Endothelial cell of umbilical vein (primary cell): ENCODE data around the gene XXYLT1. TPM values are rescaled to one million over a fixed set of nuclear protein-coding genes. Genes with fewer than 3 reads are reported as not detected.

ENCODE experiments used
- BruUV-seq: library from RNA; stranded (reverse); fragments of 400-500 nt; replicated peaks from 2 replicates; lab custom pipeline; 2021; lab: Mats Ljungman, UMichigan
- CTCF ChIA-PET: fragments of 300-600, 350-600 bp; sonication (Branson Sonifier 250); formaldehyde crosslinking; loops from one replicate; lab custom pipeline; 2021; ENCODE audit warnings: antibody characterized with exemption, inconsistent platforms; lab: Charles Lee
- POLR2A ChIA-PET: fragments of 300-600, 350-600 bp; sonication (Branson Sonifier 250); formaldehyde crosslinking; loops from one replicate; lab custom pipeline; 2021; ENCODE audit warnings: antibody characterized with exemption, inconsistent platforms; lab: Charles Lee
- DNase-seq: peaks from one replicate; pipeline ENCODE4 v3.0.0-alpha.2; 2011; ENCODE audit warnings: low read depth, low spot score
- FAIRE-seq: peaks from 2 replicates; lab custom pipeline; 2011; peaks lifted over from hg19 to GRCh38; lab: Jason Lieb, UNC
- H2AFZ ChIP-seq: 2 replicates; pipeline ENCODE4 v1.6.0; 2012; ENCODE audit warnings: low read depth, low read length, control low read depth, inconsistent platforms
- H3K27ac ChIP-seq: 2 replicates; pipeline ENCODE4 v1.5.1; 2011; ENCODE audit warnings: low read depth, mild to moderate bottlenecking, control low read depth, low read length, moderate library complexity; ENCODE audit not compliant: insufficient read depth
- H3K27me3 ChIP-seq, 2 experiments: 2 replicates each; pipeline versions ENCODE4 v1.6.0 to v1.6.1; 2011; ENCODE audit warnings: low read length in 2 of 2, mixed read lengths in 1 of 2; ENCODE audit not compliant: control insufficient read depth in 2 of 2, insufficient read depth in 2 of 2
- H3K36me3 ChIP-seq, 2 experiments: 2 replicates in 1 of 2; 3 replicates in 1 of 2; pipeline ENCODE4 v1.5.1; 2011; ENCODE audit warnings: low read length in 2 of 2, mild to moderate bottlenecking in 1 of 2, moderate library complexity in 1 of 2; ENCODE audit not compliant: control insufficient read depth in 2 of 2, insufficient read depth in 2 of 2; ENCODE audit errors: extremely low read depth in 1 of 2
- H3K4me1 ChIP-seq: 3 replicates; pipeline ENCODE4 v1.5.1; 2011; ENCODE audit warnings: mild to moderate bottlenecking, low read length; ENCODE audit not compliant: control insufficient read depth, insufficient read depth; ENCODE audit errors: extremely low read depth
- H3K4me2 ChIP-seq: 2 replicates; pipeline ENCODE4 v1.6.1; 2011; ENCODE audit warnings: low read length, control low read depth, mixed read lengths; ENCODE audit not compliant: insufficient read depth
- H3K4me3 ChIP-seq, 3 experiments: fragments of 200-600 bp in 1 of 3; sonication (generic), shearing (Covaris generic) in 1 of 3; replicated peaks in 1 of 3; 2 replicates each; pipeline ENCODE4 v1.5.1; 2011 to 2016; ENCODE audit warnings: control low read depth in 3 of 3, low read length in 3 of 3, mild to moderate bottlenecking in 2 of 3, inconsistent platforms in 1 of 3, low read depth in 1 of 3, moderate library complexity in 1 of 3; ENCODE audit not compliant: insufficient read depth in 1 of 3
- H3K79me2 ChIP-seq: 2 replicates; pipeline ENCODE4 v1.6.0; 2012; ENCODE audit warnings: low read length, inconsistent platforms; ENCODE audit not compliant: control insufficient read depth, insufficient read depth
- H3K9ac ChIP-seq: replicated peaks from 2 replicates; pipeline ENCODE3; 2011; ENCODE audit warnings: low read length, control low read depth; ENCODE audit not compliant: insufficient read depth; ENCODE audit errors: extremely low read depth
- H3K9me1 ChIP-seq: replicated peaks from 3 replicates; pipeline ENCODE4 v1.6.0; 2011; ENCODE audit warnings: mild to moderate bottlenecking, low read length; ENCODE audit not compliant: control insufficient read depth, insufficient read depth; ENCODE audit errors: extremely low read depth
- H3K9me3 ChIP-seq: replicated peaks from 2 replicates; pipeline ENCODE4 v1.5.1; 2012; ENCODE audit warnings: low read length, inconsistent platforms; ENCODE audit not compliant: control insufficient read depth, insufficient read depth
- H4K20me1 ChIP-seq: replicated peaks from 2 replicates; pipeline ENCODE3; 2011; ENCODE audit warnings: mild to moderate bottlenecking, low read length; ENCODE audit not compliant: control insufficient read depth, insufficient read depth; ENCODE audit errors: extremely low read depth
- EZH2 ChIP-seq: IDR thresholded peaks from 2 replicates; pipeline ENCODE4 v1.6.1; 2012; ENCODE audit warnings: borderline replicate concordance, low read depth, mild to moderate bottlenecking, moderate library complexity, low read length, inconsistent platforms; ENCODE audit not compliant: severe bottlenecking
- FOS ChIP-seq: IDR thresholded peaks from 2 replicates; pipeline ENCODE4 v1.6.1; 2011; ENCODE audit warnings: mild to moderate bottlenecking, low read length, moderate library complexity, borderline replicate concordance; ENCODE audit not compliant: insufficient read depth
- GATA2 ChIP-seq: IDR thresholded peaks from 2 replicates; pipeline ENCODE4 v1.7.0; 2011; ENCODE audit warnings: low read depth, mild to moderate bottlenecking, moderate library complexity, mixed read lengths, low read length; ENCODE audit not compliant: insufficient read length, insufficient read depth
- JUN ChIP-seq: IDR thresholded peaks from 2 replicates; pipeline ENCODE4 v1.6.1; 2011; ENCODE audit warnings: borderline replicate concordance, low read depth; ENCODE audit not compliant: insufficient read length, insufficient read depth
- MYC ChIP-seq: IDR thresholded peaks from one replicate; pipeline ENCODE4 v1.6.1; 2011; ENCODE audit warnings: mild to moderate bottlenecking, low read depth, low read length
- POLR2A ChIP-seq: IDR thresholded peaks from 2 replicates; pipeline ENCODE4 v1.6.1; 2012; ENCODE audit warnings: low read depth, mild to moderate bottlenecking, control low read depth, low read length
- POLR2AphosphoS5 ChIP-seq: IDR thresholded peaks from 2 replicates; pipeline ENCODE4 v1.6.1; 2012; ENCODE audit warnings: low read depth, mild to moderate bottlenecking, control low read depth, low read length, moderate library complexity; ENCODE audit not compliant: insufficient read depth
- dilution Hi-C: fragments of 300-500 bp; cut with MboI; formaldehyde crosslinking; loops from one replicate; pipeline ENCODE4 v1.15.0; 2019; ENCODE audit warnings: low sequenced_read_pairs; ENCODE audit not compliant: extremely low pct_ligation_motif_present
- intact Hi-C: fragments of 100-400 bp; cut with micrococcal nuclease; formaldehyde crosslinking; loops from one replicate; pipeline ENCODE4 v1.10.0; 2022
- polyA plus RNA-seq, 4 experiments: library from polyadenylated mRNA; depleted of rRNA in 3 of 4; stranded (reverse) in 3 of 4; unstranded in 1 of 4; fragments of >200 nt; gene quantifications; 2 replicates each; pipeline versions ENCODE4 v1.2.1 to v1.2.3, GENCODE V29; 2011 to 2012; ENCODE audit warnings: missing spikeins in 1 of 4
- total RNA-seq: library from RNA; stranded (reverse); gene quantifications from 2 replicates; pipeline ENCODE4 v1.2.3, GENCODE V29; 2021
- TF ChIP-seq, protein P1 (sequence below): IDR thresholded peaks from 2 replicates; pipeline ENCODE4 v1.6.1; 2011; ENCODE audit not compliant: insufficient read depth, insufficient read length
- TF ChIP-seq, protein P2 (sequence below), 2 donors: IDR thresholded peaks; 1 replicate in 1 of 2; 2 replicates in 1 of 2; pipeline ENCODE4 v1.5.1; 2011; ENCODE audit warnings: low read length in 2 of 2, mild to moderate bottlenecking in 2 of 2, moderate library complexity in 2 of 2, control low read depth in 1 of 2, inconsistent platforms in 1 of 2, low read depth in 1 of 2; ENCODE audit not compliant: insufficient read depth in 1 of 2; ENCODE audit errors: extremely low read depth in 1 of 2

XXYLT1 gene
- total and polyA plus RNA-seq, 2 donors (not counting 3 experiments of a cell fraction or from before 2014, with no cell fraction given), result 54.4 to 78.1 TPM

DNA sequence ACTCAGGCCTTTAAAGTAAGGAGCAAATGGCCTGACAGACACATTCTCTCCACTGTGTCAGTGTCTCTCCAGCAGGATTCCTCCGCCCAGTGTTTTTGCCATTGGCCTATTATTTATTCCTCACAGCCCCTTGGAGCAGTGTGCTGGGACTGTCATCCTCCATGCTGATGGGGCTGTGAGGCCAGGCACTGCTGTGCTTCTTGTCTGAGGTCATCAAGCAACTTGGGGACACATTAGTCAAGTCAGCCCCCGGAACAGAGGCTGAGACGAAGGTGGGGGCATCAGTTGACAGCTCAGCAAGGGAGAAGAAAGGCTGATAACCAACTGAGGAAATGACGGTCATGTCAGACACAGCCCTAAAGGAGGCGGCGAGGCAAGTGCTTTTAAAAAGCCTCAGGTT is 67.4 kb downstream of the XXYLT1 start:
- POLR2A ChIA-PET, result interaction anchor here (0.6 kb wide), 1 partner anchor 16 kb away, joined by 3 read pairs; no protein-coding TSS in a partner anchor
- CTCF ChIA-PET, result interaction anchor here (0.8 to 1.3 kb wide), 3 partner anchors 9 to 23 kb away, joined by 3 to 5 read pairs (median 3); no protein-coding TSS in a partner anchor
- Histone ChIP-seq H3K9ac (no peak overlapping the region), H3K79me2 (peaks cover 11% of the 10 kb centered on the region), H3K9me1 (no peaks in the 10 kb centered on the region), H3K4me2 (no peak overlapping the region), H2AFZ (no peak overlapping the region), H3K4me1 (peaks cover 27% of the 10 kb centered on the region), H3K27ac (peak overlapping the region; percentile 67), H3K36me3 (no peaks in the 10 kb centered on the region), H4K20me1 (no peaks in the 10 kb centered on the region), H3K27me3 (no peaks in the 10 kb centered on the region), H3K9me3 (no peaks in the 10 kb centered on the region), H3K4me3 (no peak overlapping the region)
- no TSS peak for BruUV-seq
- TF ChIP-seq POLR2AphosphoS5 (no peak), GATA2 (peak; percentile 20)
- DNase-seq (peak; percentile 34), FAIRE-seq (peak; percentile 44)
- intact Hi-C loops (loop anchor here (2.0 kb wide), 1 partner anchor 19 kb away; no protein-coding TSS in a partner anchor), dilution Hi-C loops (no loop called here)

DNA sequence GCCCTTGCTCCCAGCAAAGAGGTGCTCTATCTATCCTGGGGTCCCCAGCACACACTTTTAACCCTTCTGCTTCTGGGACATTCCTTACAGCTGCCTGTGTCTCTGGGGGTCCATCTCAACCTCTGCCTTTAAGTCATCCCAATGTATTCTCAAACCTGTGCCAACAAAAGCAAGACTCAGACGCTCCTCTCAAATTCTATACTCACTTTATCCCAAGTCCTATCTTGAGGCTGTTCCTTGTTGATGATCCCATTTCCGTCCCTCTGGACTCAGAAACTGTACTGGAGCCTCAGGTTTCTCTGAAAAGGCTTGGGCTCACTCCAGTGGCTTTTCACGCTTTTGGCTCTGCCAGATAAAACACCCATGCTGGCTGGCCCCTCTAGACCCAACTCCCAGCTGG is 69.7 kb downstream of the XXYLT1 start:
- Histone ChIP-seq H4K20me1 (no peaks in the 10 kb centered on the region), H3K27ac (no peak overlapping the region), H3K9me3 (no peaks in the 10 kb centered on the region), H3K9me1 (no peaks in the 10 kb centered on the region), H3K27me3 (no peaks in the 10 kb centered on the region), H3K9ac (no peak overlapping the region), H2AFZ (no peak overlapping the region), H3K79me2 (peaks cover 4% of the 10 kb centered on the region), H3K4me1 (peaks cover 48% of the 10 kb centered on the region), H3K4me3 (no peak overlapping the region), H3K36me3 (no peaks in the 10 kb centered on the region), H3K4me2 (no peak overlapping the region)
- intact Hi-C loops, result no loop called here
- FAIRE-seq (no peak), DNase-seq (no peak)
- ChIA-PET POLR2A (no interaction called here), CTCF (interaction anchor here (0.7 kb wide), 1 partner anchor 58 kb away, joined by 3 read pairs; no protein-coding TSS in a partner anchor)
- TF ChIP-seq, protein P1, sequence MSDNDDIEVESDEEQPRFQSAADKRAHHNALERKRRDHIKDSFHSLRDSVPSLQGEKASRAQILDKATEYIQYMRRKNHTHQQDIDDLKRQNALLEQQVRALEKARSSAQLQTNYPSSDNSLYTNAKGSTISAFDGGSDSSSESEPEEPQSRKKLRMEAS, result no peak
- TF ChIP-seq POLR2AphosphoS5 (no peak), EZH2 (no peak), FOS (no peak), GATA2 (no peak), JUN (no peak), MYC (no peak), POLR2A (no peak)
- TF ChIP-seq, protein P2, sequence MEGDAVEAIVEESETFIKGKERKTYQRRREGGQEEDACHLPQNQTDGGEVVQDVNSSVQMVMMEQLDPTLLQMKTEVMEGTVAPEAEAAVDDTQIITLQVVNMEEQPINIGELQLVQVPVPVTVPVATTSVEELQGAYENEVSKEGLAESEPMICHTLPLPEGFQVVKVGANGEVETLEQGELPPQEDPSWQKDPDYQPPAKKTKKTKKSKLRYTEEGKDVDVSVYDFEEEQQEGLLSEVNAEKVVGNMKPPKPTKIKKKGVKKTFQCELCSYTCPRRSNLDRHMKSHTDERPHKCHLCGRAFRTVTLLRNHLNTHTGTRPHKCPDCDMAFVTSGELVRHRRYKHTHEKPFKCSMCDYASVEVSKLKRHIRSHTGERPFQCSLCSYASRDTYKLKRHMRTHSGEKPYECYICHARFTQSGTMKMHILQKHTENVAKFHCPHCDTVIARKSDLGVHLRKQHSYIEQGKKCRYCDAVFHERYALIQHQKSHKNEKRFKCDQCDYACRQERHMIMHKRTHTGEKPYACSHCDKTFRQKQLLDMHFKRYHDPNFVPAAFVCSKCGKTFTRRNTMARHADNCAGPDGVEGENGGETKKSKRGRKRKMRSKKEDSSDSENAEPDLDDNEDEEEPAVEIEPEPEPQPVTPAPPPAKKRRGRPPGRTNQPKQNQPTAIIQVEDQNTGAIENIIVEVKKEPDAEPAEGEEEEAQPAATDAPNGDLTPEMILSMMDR (IDR thresholded peaks at IDR 0.05; ENCODE audit: extremely low read depth in 1 of 2, insufficient read depth in 1 of 2, low read depth in 1 of 2, low read length in 2 of 2), result no peak
- dilution Hi-C loops, result no loop called here
- BruUV-seq, result no TSS peak
